OCI-LY7 (cell line): ENCODE measurements around the gene SMPD1.

Experiments
- CTCF ChIP-seq: fragments of 200-600 bp; sonication (generic); conservative IDR thresholded peaks from 2 replicates; pipeline ENCODE4 v1.5.1; 2014; ENCODE audit warnings: mild to moderate bottlenecking, antibody characterized with exemption, low read length, moderate library complexity, mixed read lengths
- EZH2phosphoT487 ChIP-seq: fragments of 200-600 bp; sonication (generic); IDR thresholded peaks from 2 replicates; pipeline ENCODE4 v1.6.1; 2018; ENCODE audit warnings: low read depth, borderline replicate concordance, mild to moderate bottlenecking, mixed run types, antibody characterized with exemption, low read length, moderate library complexity, mixed read lengths

- TF ChIP-seq CTCF (no peak), EZH2phosphoT487 (no peak)
These were observed 28.3 kb downstream of the SMPD1 start for GRCh38 chr11:6418557-6419008.
